PFSK-1 (cell line): Measurements from ENCODE around the gene PKMYT1.

ENCODE experiments used
- FOXP2 ChIP-seq: optimal IDR thresholded peaks from 2 replicates; pipeline ENCODE3; 2011; ENCODE audit warnings: borderline replicate concordance, control low read depth, inconsistent platforms; ENCODE audit not compliant: insufficient read depth; ENCODE audit errors: extremely low read length, extremely low read depth
- POLR2AphosphoS5 ChIP-seq: IDR thresholded peaks from 2 replicates; pipeline ENCODE4 v1.6.1; 2012; ENCODE audit warnings: low read depth, mild to moderate bottlenecking, control low read depth, low read length, moderate library complexity
- SIN3A ChIP-seq: IDR thresholded peaks from 2 replicates; pipeline ENCODE4 v1.6.1; 2012; ENCODE audit warnings: mild to moderate bottlenecking, low read length, moderate library complexity, borderline replicate concordance; ENCODE audit not compliant: insufficient read depth
- TAF1 ChIP-seq: IDR thresholded peaks from 2 replicates; pipeline ENCODE4 v1.6.1; 2012; ENCODE audit warnings: low read length, control low read depth, borderline replicate concordance; ENCODE audit not compliant: insufficient read depth
- TF ChIP-seq, protein P1 (sequence below), 2 experiments: IDR thresholded peaks; 2 replicates each; pipeline versions ENCODE4 v1.6.1 to v1.8.0; 2011 to 2012; ENCODE audit warnings: low read depth in 2 of 2, low read length in 2 of 2, control low read depth in 1 of 2, inconsistent platforms in 1 of 2, mild to moderate bottlenecking in 1 of 2, moderate library complexity in 1 of 2; ENCODE audit not compliant: insufficient read depth in 1 of 2

Gene PKMYT1

DNA sequence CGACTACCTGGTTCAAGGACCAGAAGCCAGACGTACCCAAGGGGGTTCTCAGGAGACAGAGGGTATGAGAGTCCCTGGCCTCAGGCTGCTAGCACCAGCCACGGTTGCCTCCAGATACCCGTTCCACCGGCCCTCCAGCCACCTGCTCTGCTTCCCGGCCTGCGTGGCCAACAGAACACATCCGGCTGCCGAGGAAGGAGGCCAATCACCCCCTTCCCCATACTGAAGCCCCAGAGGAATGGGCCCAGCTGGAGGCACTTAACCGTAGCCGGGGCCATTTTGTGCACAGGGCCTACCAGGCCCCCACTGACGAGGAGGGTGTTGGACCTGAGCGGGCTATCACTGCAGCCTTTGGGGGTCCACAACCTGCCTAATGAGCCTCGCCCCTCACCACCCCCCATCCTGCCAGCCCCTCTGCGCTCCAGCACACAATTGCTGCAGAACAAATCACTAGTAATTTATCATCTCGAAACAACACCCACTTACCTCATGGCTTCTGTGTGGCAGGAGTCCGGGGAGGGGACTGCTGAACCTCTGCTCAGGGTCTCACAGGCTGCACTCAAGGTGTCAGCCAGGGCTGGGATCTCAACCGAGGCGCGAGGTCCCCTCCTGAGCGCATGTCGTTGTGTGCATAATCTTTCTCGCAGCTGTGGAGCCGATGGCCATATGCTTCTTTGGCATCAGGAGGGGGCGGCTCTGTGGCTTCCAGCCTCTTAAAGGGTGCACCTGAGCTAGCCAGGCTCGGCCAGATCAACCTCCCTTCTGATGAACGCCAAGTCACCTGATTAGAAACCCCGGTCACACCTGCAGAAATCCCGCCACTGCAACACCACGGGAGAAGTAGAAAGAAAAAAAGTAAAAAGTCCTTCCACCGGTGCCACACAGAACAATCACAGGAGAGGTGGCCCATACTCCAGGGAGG is 26.3 kb downstream of the PKMYT1 start:
- no peak for TF ChIP-seq SIN3A
- TF ChIP-seq, protein P1, sequence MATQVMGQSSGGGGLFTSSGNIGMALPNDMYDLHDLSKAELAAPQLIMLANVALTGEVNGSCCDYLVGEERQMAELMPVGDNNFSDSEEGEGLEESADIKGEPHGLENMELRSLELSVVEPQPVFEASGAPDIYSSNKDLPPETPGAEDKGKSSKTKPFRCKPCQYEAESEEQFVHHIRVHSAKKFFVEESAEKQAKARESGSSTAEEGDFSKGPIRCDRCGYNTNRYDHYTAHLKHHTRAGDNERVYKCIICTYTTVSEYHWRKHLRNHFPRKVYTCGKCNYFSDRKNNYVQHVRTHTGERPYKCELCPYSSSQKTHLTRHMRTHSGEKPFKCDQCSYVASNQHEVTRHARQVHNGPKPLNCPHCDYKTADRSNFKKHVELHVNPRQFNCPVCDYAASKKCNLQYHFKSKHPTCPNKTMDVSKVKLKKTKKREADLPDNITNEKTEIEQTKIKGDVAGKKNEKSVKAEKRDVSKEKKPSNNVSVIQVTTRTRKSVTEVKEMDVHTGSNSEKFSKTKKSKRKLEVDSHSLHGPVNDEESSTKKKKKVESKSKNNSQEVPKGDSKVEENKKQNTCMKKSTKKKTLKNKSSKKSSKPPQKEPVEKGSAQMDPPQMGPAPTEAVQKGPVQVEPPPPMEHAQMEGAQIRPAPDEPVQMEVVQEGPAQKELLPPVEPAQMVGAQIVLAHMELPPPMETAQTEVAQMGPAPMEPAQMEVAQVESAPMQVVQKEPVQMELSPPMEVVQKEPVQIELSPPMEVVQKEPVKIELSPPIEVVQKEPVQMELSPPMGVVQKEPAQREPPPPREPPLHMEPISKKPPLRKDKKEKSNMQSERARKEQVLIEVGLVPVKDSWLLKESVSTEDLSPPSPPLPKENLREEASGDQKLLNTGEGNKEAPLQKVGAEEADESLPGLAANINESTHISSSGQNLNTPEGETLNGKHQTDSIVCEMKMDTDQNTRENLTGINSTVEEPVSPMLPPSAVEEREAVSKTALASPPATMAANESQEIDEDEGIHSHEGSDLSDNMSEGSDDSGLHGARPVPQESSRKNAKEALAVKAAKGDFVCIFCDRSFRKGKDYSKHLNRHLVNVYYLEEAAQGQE (IDR thresholded peaks at IDR 0.05; ENCODE audit: insufficient read depth in 1 of 2, low read depth in 2 of 2, low read length in 2 of 2), result no peak
- TF ChIP-seq TAF1, result no peak
- TF ChIP-seq POLR2AphosphoS5, result no peak

DNA sequence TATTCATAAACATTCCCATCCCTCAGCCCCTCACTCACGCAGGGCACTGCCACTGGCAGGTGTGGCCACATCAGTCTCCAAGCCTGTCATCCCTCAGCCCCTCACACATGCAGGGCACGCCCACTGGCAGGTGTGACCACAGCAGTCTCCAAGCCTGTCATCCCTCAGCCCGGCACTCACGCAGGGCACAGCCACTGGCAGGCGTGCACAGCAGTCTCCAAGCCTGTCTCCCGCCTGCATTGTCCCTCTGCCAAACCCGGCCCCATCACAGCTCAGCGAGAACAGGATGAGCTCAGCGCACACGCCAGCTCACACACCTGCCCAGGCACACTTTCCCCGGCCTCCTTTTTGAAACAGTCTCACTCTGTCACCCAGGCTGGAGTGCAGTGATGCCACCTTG is 27.6 kb downstream of the PKMYT1 start:
- no peak for TF ChIP-seq POLR2AphosphoS5
- TF ChIP-seq TAF1, result no peak
- TF ChIP-seq, protein P1 (IDR thresholded peaks at IDR 0.05; ENCODE audit: insufficient read depth in 1 of 2, low read depth in 2 of 2, low read length in 2 of 2), result no peak
- no peak for TF ChIP-seq SIN3A
- no peak for TF ChIP-seq FOXP2

DNA sequence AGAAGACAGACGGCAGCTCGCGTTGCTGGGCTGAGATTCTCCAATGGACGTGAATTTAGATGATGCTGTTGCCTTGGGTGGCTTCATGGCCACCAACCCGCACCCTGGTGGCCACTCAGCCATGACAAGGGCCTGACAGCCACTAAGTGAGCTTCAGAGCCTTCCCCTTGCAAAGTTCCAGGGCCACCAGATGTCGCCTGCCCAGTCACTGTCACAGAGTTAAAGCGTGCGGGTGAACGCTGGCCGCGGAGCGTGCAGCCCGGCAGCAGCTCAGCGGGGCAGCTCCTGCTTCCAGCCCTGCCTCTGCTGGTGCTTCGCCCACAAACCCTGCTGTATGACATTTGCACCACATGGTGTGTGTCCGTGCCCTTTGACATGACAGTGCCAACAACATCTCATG is 29.5 kb downstream of the PKMYT1 start:
- TF ChIP-seq SIN3A (no peak), TAF1 (no peak), FOXP2 (no peak), POLR2AphosphoS5 (no peak)
- TF ChIP-seq, protein P1 (IDR thresholded peaks at IDR 0.05; ENCODE audit: insufficient read depth in 1 of 2, low read depth in 2 of 2, low read length in 2 of 2), result no peak

DNA sequence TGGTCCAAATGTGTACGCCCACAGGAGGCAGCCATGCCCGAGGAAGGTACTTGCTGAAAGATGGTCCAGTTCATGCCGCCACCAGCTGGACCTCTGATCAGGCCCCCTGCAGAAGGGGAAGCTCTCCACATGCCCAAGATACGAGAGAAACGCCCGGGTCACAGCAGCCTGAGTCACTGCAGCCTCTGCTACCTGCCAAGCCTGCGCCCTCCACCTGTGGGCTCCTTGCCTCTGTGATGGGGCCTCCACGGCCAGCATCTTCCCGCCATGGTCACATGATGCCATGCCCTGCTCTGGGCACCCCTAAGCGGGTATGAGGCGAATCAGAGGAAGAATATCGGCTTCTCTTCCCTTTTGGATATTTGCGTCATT is 29.9 kb downstream of the PKMYT1 start:
- TF ChIP-seq, protein P1 (IDR thresholded peaks at IDR 0.05; ENCODE audit: insufficient read depth in 1 of 2, low read depth in 2 of 2, low read length in 2 of 2), result no peak

DNA sequence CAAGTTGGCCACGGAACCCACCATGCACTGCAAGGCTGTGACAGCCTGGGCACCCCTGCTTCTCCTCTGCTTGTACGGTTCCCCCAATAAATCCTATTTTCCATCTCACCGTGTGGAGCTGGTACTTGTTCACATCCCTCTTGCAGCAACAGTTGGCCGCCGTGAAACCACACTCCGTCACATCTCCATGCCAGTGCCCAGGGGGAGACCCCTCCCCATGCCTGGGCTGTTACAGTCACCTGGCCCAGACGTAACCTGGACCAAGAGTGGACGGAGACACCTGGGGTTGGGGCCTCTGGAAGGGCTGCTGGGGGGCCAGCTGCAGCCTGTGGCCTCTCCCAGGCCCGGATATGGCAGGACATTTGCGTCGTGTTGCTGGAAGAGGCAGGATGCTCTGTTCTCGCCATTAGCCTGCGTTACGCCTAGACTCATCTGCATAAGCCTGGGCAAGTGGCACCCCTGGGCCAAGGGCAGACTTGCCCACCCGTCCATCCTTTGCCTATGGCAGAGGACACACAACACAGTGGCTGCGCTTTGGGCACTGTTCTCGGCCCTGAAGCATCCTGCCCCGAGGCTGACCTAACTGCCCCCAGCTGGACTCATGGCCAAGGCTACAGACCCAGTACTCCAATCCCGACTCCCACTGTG is 30.4 kb downstream of the PKMYT1 start:
- no peak for TF ChIP-seq TAF1
- TF ChIP-seq FOXP2, result no peak
- no peak for TF ChIP-seq SIN3A
